GM19043 (cell line): ENCODE data around the gene MRPL51.
"Not testable (repeated sequence)": the region's sequence is repeated elsewhere in the genome, so short reads cannot be mapped to it uniquely, and the experiment has no call there.

Experiments used
- ATAC-seq: cut with Tn5 transposase; IDR thresholded peaks from one replicate; pipeline ENCODE4 v1.9.1; 2021; ENCODE audit warnings: low read depth; ENCODE audit not compliant: unreplicated experiment

Gene MRPL51

GRCh38 chr12:6490673-6491072 lies 2.4 kb downstream of the MRPL51 start:
- ATAC-seq = not testable (repeated sequence)

DNA sequence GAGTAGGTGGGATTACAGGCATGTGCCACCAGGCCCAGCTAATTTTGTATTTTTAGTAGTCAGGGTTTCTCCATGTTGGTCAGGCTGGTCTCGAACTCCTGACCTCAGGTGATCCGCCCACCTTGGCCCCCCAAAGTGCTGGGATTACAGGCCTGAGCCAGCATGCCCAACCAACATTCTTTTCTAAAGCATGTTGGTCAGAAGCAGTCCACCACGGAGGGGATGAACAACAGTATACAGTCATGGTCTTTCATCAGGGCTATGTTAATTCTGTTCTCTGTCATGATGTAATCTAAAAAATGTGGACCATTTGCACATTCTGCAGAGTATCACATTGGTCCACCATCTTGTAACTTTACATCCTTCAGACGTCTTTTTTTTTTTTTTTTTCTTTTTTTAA lies 3.6 kb downstream of the MRPL51 start:
- ATAC-seq = no peak

- ATAC-seq = no peak
These were observed 4.8 kb downstream of the MRPL51 start for GRCh38 chr12:6488240-6488639.

- ATAC-seq = no peak
These were observed 14.6 kb downstream of the MRPL51 start for GRCh38 chr12:6478416-6478815.

DNA sequence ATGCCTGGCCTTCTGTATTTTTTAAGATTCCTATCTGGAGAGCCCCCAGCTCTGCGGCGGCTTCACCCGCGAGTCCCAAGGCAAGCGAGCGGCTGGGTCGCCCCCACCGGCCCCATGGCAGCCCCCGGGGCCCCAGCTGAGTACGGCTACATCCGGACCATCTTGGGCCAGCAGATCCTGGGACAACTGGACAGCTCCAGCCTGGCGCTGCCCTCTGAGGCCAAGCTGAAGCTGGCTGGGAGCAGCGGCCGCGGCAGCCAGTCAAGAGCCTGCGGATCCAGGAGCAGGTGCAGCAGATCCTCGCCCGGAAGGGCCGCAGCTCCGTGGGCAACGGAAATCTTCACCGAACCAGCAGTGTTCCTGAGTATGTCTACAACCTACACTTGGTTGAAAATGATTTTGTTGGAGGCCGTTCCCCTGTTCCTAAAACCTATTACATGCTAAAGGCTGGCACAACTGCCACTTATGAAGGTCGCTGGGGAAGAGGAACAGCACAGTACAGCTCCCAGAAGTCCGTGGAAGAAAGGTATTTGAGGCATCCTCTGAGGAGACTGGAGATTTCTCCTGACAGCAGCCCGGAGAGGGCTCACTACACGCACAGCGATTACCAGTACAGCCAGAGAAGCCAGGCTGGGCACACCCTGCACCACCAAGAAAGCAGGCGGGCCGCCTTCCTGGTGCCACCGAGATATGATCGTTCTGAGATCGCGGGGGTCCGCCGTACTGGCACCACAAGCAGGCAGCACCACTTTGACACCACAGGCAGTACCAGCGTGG lies 15.3 kb downstream of the MRPL51 start:
- not testable (repeated sequence) for ATAC-seq

GRCh38 chr12:6476489-6476888 lies 16.6 kb downstream of the MRPL51 start:
- no peak for ATAC-seq

DNA sequence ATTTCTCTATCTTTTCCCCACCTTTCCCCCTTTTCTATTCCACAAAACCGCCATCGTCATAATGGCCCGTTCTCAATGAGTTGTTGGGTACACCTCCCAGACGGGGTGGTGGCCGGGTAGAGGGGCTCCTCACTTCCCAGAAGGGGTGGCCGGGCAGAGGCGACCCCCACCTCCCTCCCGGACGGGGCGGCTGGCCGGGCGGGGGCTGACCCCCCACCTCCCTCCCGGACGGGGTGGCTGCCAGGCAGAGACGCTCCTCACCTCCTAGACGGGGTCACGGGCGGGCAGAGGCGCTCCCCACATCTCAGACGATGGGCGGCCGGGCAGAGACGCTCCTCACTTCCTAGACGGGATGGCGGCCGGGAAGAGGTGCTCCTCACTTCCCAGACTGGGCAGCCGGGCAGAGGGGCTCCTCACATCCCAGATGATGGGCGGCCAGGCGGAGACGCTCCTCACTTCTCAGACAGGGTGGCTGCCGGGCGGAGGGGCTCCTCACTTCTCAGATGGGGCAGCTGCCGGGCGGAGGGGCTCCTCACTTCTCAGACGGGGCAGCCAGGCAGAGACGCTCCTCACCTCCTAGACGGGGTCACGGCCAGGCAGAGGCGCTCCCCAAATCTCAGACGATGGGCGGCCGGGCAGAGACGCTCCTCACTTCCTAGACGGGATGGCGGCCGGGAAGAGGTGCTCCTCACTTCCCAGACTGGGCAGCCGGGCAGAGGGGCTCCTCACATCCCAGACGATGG lies 17.7 kb downstream of the MRPL51 start:
- not testable (repeated sequence) for ATAC-seq

DNA sequence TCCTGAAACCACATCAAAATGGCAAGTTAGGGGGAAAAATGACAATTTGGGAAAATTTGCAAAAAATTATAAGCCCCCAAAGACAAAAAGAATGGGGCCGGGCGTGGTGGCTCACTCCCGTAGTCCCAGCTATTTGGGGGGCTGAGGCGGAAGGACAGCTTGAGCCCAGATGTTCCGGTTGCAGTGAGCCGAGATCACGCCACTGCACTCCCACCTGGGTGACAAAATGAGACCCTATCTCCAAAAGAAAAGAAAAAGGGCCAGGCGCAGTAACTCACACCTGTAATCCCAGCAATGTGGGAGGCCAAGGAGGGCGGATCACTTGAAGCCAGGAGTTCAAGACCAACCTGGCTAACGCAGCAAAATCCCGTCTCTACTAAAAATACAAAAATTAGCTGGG lies 20.6 kb downstream of the MRPL51 start:
- no peak for ATAC-seq

DNA sequence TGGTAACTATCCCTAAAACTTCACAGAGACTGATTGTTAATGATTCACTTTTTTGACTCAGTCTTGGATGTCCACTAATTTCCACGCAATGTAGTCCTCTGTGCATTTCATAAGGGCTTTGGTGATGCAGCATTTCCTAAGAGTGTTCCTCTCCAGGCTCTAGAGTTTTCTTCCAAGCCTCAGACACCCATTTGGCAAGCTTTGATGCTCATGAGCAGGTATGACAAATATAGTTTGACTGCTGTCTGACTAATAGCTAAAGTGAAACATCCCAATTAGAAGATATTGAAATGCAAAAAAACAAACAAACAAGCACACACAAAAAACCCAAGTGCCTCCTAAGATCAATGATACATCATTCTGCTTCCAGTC lies 21.1 kb downstream of the MRPL51 start:
- ATAC-seq = no peak

GRCh38 chr12:6470375-6471163 lies 22.5 kb downstream of the MRPL51 start, which contains the start of gene VAMP1:
TSS of gene VAMP1 (minus strand) at chr12:6470677. CDS start at chr12:6470531, 146 bp downstream.
- peak; percentile 82 for ATAC-seq

DNA sequence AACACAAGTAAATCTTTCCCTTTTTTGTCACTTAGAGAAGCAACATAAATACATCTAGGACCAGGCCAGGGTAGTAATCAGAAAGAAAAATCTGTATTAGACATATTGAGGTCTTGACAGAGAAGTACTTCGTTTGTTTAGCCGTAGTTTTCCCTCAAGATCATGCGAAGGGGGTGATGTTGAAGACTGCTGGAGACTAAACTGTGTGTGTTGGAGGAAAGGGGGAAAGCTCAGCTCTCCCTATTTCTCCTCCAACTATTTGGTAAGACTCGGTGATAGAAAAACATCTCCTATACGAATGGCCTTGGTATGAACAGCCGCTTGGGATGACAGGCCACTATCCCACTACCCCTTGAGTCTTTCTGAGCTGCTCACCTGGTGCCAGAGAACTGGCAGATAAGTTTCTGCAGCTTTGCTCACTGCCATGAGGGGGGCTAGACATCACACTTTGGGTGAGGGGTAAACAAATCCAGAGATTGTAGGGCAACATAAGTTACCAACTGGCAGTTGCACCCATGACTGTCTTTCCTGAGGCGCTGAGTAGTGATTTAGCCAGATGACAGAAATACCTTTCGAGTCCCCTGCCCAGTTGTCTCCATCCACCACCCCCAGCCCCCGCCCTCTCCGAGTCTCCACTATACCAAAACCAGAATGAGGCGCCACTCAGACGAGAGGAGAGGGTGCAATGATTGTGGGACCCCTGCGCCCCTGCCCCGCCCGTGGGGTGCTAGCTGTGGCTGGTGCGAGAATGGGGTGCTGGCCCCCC lies 23.3 kb downstream of the MRPL51 start:
- ATAC-seq = no peak

DNA sequence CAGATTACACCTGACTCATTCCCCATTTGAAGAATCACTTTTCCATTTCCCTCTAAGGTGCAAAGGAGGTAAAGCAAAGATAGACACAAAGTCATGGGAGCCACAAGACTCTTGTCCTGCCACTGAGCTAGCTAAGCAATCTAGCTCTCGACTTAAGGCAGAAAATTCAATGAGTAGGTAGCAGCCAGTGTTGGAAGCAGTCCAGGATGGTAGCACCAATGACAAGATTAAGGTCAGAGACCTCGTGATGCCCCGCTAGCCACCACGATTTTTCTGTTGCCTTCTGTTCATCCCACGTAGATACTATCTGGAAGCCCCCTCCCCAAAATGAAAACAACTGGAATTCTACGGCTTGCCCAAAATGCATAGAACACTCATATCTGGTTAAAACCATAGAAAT lies 24.0 kb downstream of the MRPL51 start:
- no peak for ATAC-seq

DNA sequence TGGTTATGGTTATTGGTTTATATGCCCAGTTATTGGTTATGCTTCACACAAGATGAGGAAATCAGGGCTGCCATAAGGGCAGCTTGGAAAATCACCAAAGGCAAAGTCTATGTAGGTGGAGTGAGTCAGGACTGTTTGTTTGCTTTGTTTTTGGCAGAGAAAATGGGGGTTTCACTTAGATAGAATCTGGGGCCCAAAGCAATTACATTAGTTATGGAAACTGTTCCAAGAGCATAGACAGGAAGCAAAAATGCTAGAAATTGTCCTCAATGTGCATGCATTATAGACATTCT lies 24.8 kb downstream of the MRPL51 start:
- ATAC-seq = no peak

DNA sequence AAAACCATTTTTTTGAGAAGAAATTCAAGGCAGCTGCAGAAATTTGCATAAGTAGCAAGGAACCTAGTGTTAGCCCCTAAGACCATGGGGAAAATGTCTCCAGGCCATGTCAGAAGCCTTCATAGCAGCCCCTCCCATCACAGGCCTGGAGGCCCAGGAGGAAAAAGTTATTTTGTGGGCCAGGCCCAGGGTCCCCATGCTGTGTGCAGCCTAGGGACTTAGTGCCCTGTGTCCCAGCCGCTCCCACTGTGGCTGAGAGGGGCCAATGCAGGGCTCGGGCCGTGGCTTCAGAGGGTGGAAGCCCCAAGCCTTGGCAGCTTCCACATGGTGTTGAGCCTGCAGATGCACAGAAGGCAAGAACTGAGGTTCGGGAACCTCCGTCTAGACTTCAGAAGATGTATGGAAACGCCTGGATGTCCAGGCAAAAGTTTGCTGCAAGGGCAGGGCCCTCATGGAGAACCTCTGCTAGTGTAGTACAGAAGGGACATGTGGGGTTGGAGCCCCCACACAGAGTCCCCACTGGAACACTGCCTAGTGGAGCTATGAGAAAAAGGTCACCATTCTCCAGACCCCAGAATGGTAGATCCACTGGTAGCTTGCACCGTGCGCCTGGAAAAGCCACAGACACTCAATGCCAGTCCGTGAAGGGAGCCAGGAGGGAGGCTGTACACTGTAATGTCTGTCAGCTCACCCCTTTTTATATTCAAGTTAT lies 25.3 kb downstream of the MRPL51 start:
- ATAC-seq = not testable (repeated sequence)

DNA sequence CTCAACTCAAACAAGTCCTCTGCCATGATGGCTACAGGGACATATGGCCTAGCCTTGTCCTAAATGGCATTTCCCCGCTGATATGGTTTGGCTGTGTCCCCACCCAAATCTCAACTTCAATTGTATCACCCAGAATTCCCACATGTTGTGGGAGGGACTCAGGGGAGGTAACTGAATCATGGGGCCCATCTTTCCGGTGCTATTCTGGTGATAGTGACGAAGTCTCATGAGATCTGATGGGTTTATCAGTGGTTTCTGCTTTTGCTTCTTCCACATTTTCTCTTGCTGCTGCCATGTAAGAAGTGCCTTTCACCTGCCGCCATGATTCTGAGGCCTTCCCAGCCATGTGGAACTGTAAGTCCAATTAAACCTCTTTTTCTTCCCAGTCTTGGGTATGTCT lies 26.3 kb downstream of the MRPL51 start:
- not testable (repeated sequence) for ATAC-seq

- no peak for ATAC-seq
These were observed 26.9 kb downstream of the MRPL51 start for GRCh38 chr12:6466184-6466573.

DNA sequence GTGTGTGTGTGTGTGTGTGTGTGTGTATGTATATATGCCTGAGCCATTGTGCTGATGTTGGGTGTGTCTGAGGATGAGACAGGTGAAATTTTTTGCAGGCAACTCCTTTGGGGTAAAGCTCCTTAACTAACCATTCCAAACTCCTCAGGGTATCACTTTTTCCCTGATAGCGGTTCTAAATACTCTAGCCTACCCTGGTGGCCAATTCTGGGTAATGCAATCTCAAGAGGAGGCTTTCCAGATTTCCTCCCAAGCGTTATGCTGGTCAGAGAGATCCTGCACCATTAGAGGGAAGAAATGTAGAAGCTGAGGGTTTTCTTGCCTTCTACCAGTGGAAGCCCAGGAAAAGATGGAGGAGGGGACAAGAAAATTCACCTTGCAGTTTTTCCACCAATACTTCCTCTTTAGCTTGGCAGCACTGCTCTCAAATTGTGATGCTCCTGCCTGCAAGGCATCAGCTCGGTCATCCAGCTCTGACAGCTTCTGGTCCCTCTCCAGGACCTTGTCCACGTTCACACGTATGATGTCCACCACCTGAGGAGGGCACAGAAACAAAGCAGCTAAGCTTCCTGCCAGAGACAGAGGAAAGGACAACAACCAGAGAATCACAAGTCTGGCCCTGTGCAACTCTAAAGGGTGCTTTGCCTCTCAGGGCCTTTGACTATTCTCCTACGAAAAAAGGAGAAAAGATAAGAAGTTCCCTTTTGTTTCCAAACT lies 27.4 kb downstream of the MRPL51 start:
- ATAC-seq = no peak

GRCh38 chr12:6464531-6464930 lies 28.5 kb downstream of the MRPL51 start:
- no peak for ATAC-seq

DNA sequence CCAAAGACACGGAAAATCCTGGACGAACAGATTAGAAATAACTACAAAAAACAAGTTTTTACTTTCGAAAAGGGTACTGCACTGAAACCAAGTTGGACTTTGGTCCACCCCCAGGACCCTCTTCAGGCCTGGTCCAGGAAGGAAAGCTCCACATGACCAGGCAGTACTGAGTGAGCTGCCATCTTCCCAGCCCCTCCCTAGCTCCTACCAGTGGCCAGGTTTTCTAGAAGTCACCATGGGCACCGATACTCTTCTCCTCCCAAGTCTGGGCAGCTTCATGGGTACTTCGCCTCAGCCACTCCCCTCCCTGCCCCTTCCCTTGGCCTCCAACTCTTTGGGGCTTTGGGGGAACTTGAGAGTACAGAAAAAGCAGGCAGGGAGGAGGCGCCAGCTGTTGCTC lies 29.2 kb downstream of the MRPL51 start:
- no peak for ATAC-seq
